Measurements from ENCODE around the gene ADAMTS15. TPM values are rescaled to one million over a fixed set of nuclear protein-coding genes. Genes with fewer than 3 reads are reported as not detected.
A peak's percentile ranks its signal among the peaks of the same experiment; 100 is the strongest.

Gene ADAMTS15
- total RNA-seq, 4 donors from 2014 or later: 26.3 to 49.6 (median 34.5) TPM

- ATAC-seq (ENCODE audit: low FRiP score) (peak; percentile 56), DNase-seq (ENCODE audit: low spot score) (no peak)
- TF ChIP-seq CTCF (IDR thresholded peaks at IDR 0.05): no peak
These were observed 6.7 kb upstream of the ADAMTS15 start for GRCh38 chr11:130441719-130442118.

- DNase-seq (ENCODE audit: low spot score) (no peak), ATAC-seq (ENCODE audit: low FRiP score) (peak; percentile 34)
- no peak for TF ChIP-seq CTCF (IDR thresholded peaks at IDR 0.05)
These were observed 5.7 kb upstream of the ADAMTS15 start for GRCh38 chr11:130442737-130443136.

- no peak for DNase-seq (ENCODE audit: low spot score)
- no peak for ATAC-seq (ENCODE audit: low FRiP score)
- no peak for TF ChIP-seq CTCF (IDR thresholded peaks at IDR 0.05)
These were observed 2.7 kb upstream of the ADAMTS15 start for GRCh38 chr11:130445788-130446187.

GRCh38 chr11:130448039-130448415, 418 bp upstream of the ADAMTS15 start:
- TF ChIP-seq CTCF (IDR thresholded peaks at IDR 0.05): no peak
- no peak for ATAC-seq (ENCODE audit: low FRiP score)
- no peak for DNase-seq (ENCODE audit: low spot score)

GRCh38 chr11:130449310-130449990, 1.0 kb downstream of the ADAMTS15 start:
- no peak for TF ChIP-seq CTCF (IDR thresholded peaks at IDR 0.05)
- DNase-seq (ENCODE audit: low spot score): no peak
- ATAC-seq (ENCODE audit: low FRiP score): no peak

- DNase-seq (ENCODE audit: low spot score) (peak; percentile 73), ATAC-seq (ENCODE audit: low FRiP score) (peak; percentile 80)
- peak in 1 of 3 donors; percentile 34 for TF ChIP-seq CTCF (IDR thresholded peaks at IDR 0.05)
These were observed 1.7 kb downstream of the ADAMTS15 start for GRCh38 chr11:130449996-130450769.

Measured in omental fat pad (tissue), 4 donors.